ENCODE data around the gene SLC1A2.

SLC1A2 gene

DNA sequence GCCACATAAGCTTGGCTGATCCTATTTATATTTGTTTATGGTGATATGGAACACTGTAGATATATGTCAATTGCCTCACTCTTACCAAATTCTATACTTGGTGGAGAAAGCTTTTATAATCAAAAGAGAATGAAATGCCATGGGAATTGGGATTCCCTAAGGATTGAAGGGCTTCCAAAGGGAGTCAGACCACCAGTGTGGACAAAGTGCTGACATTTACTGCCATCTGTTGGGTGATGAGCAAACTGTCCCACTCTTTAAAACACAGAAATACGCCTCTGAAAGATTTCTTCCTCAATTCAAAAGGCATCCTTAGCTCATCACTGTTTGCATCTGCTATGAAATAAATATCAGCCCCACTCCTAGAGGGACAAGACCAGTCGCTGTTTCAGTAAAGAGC, 7.1 kb downstream of the SLC1A2 start:
- DNase-seq = peak; percentile 44

DNA sequence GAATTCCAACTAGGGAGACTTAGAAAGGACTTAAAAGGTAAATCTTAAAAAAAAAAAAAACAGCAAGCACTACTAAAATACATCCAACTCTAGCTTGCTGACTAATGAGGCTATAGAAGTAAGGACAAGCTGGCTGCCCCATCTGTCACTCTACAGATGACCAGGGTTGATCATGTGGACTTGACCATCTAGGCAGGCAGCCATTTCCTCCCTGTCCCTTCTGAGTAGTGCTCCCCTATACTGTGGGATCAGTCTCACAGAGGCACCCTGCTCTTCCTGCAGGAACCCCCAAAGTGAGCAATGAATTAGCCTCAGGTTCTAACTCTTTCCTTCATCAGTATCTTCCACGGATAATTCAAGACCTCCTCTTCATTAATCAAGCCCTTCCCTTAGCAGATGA, 12.3 kb downstream of the SLC1A2 start:
- DNase-seq = no peak

DNA sequence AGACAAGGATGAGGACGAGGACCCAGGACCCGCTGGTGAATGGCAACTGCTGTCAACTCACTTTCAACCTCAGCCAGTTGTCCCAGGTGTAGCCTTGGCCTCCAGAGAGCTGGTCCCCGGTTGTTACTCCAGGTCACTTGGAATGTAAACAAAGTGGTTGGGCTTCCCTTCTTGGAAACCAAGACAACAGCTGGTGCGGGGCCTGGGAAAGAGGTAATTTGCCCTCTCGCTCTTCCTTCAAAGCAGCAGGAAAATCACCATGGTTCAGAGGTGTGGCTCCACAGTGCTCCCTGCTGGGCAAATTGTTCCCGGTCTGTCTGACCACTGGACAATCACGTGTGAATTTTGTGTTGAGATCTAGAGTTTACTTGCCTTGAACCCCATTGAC, 15.0 kb downstream of the SLC1A2 start:
- no peak for DNase-seq

DNA sequence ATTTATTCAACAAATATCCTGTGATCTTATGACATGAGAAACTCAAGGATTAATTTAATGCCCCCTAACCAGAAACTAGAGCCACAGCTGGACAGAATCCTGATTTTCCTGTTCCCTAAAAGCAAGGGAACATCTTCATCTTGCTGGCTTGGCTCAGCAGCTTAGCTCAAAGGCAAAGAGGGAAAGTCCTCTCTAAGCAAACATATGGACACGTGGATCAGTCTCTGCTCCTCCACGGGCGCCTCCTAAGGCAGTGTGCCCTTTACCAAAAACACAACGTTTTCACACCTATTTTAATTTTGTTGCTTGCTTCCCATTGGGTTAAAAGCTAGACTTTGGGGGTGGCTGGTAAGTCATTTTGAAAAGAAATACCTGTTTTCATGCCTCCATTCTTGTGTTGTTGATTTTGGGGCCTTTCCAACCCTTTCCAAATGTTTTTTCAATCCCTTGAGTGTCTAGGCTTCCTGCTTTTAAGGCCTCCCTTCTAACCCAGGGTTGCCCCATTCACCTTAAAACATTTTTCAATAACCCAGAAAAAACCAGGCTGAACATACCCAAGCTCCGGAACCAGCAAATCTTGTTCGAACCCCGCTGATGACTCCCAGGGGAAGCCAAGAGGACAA, 15.5 kb downstream of the SLC1A2 start:
- no peak for DNase-seq

DNA sequence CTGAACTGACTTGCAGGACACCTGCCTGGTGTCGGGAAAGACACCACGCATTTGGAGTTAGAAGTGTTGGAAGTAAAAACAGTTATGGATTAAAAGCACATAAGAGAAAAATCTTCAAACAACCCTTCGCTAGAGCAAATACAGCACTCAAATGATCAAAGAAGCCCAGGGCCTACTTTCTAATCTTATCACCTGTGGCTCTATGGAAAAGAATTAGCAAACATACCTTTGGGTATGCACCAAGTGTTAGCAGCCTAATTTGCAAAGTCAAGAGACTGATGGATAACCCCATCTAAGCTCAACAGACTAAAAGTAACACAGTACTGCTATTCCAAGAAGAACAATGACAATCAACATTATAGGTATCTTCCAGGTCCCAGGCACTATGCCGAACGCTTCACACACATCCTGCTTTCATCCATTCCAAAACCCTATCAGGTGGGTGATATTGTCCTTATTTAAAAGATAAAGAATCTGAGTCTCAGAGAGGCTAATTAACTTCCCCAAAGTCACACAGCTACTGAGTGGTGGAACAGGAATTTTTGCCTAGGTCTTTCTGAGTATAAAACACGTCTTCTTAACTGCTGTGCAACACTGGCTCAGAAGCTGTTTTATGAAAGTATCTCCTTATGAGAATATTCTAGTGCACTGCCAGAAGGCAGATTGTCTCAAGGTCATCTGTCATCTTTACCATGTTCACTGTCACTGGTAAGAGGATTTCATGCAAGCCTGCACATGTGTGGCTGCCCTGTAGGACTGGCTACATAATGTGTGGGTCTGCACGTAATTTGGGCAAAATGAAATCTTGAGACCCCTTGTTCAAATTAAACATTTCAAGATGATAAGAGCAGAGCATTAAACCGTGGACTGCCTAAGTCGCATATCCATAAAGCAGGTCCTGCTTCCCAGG, 16.4 kb downstream of the SLC1A2 start:
- no peak for DNase-seq

DNA sequence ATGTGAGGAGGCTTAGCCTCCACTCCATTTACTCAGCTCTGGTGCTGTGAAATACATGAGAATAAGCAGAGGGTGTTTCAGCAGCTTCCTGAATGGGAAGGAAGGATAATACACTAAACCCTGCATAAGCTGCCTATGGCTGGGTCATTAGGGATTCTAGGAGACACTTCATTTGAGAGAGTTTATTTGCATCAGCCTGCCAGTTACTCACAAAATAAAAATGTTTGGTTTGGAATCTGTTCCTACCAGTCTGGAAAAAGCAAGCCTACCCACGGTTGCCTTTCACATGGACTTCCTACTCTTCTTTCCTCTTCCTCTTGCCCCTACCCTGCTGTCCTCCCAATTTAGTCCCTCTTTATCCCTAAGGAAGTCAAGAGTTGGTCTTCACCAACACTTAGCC, 20.5 kb downstream of the SLC1A2 start:
- DNase-seq = no peak

DNA sequence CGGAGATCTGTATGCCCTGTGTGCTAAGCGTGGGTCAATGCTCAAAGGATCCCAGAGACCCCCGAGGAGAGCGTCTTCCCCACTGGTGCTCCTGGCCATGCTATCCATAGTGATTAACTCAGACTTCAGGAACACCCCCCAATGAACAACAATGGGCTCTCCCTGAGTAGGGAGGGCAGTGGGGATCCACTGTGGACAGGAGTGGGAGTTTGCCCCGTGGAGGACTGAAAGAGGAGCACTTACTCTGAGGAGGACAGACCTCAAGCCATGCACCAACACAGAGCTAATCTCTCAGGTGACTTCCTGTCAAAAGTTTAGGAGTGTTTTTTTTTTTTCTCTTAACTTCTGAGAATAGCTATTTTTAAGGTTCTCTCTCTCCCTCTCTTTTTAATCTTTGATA, 24.4 kb downstream of the SLC1A2 start:
- DNase-seq = no peak

DNA sequence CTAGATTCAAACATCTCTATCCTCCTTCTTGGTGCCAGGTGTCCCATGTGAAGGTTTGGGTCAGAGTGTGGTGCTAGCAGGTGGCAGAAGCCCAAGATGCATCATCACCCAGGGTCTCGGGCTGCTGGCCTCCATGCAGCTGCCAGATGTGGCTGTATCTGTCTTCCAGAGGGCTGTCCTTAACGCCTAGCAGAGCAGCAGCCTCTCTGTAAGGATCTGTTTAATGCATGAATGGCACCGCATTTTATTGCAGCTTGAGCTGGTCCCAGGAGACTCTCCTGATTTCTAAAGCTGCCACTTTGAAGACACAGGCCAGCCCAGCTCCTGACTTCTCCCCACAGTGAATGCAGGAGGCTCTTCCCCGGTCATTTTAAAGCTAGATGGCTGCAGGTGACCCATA, 26.3 kb downstream of the SLC1A2 start:
- DNase-seq = no peak

DNA sequence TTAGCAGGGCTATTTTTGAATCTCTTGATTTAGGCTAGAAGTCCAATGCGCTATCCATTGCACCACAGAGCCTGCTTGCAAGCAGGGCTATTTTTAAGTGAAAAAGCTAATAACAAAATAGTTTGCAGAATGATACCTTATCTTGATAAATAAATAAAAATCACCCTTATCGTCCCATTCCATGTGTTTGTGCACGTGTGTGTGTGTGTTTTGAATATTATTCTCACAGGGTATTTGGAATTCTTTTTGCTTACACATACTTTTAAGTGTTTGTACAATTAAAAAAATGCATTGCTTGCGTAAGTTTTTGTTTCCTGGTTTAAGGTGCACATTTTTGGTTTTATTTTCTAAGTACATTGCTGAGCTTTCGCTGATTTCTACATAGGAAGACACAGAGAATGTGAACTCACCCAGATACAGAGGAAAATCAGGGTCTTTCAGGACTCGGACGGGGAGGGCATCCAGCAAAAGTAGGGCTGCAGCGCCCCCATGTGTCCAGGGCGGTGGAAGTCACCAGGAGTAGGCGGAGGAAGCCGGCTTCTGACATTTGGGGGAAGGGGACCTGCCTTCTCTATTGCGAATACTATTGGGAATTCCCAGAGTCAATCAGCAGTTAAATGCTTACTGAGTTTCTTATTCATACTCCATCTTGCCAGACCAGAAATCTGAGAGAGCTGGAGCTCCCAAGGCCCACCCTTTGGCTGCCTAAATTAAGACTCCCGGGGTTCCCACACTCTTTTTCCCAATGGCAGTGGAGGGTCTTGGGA, 27.3 kb downstream of the SLC1A2 start:
- DNase-seq = peak; percentile 68

DNA sequence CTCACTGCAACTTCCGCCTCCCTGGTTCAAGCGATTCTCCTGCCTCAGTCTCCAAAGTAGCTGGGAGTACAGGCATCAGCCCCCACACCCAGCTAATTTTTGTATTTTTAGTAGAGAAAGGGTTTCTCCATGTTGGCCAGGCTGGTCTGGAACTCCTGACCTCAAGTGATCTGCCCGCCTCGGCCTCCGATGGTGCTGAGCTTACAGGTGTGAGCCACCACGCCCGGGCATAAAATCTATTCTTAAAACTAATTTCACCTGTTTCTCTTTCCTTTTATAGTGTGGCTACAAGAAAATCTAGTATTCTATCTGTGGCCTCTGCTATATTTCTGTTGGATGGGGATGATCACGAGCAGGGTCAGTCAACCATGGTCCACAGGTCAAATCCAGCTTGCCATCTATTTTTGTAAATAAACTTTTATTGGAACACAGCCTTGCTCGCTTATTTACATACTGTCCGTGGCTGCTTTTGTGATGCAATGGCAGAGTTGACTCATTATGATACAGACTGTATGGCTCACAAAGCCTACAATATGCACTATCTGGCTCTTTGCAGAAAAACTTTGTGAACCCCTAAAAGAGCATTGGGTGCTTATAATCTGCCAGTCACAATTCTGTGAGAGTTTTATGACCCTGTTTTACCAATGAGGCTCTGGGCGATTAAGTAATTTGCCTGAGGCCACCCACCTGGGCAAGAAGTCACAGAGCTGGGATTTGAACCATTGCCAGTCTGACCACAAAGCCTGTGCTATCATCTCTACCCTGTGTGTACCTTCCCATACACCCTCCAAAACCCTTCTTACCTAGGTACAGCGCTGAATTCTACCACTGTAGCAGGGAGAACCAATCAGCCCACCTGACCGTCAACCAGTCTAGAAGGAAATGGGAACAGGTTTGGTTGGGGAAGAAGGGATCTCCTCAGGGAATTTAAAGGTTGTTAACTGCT, 28.3 kb downstream of the SLC1A2 start:
- no peak for DNase-seq

DNA sequence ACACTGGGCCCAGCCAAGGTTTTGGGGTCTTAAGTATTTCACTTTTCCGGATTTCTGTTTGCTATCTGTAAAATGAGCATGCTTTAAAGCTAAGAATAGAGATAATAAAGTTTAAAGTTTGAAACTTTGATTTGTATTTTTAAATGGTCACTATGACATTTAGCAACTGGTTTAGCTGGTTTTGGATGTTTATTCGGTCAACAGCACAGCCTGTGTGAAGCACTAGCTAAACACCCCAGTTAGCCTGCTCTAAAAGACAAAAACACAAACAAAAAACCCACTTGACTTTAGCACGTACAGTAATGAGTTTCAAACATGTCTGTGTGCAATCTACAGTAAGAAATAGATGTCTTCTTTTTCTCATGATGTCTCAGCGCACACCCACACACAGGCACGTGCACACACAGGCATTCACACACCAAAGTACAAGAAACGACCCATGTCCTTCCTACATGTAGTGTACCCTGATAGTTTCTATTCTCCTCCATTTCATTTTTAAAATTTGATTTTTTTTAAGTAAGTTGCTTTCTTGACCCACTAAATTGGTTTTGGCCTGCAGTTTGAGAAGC, 29.4 kb downstream of the SLC1A2 start:
- no peak for DNase-seq

DNA sequence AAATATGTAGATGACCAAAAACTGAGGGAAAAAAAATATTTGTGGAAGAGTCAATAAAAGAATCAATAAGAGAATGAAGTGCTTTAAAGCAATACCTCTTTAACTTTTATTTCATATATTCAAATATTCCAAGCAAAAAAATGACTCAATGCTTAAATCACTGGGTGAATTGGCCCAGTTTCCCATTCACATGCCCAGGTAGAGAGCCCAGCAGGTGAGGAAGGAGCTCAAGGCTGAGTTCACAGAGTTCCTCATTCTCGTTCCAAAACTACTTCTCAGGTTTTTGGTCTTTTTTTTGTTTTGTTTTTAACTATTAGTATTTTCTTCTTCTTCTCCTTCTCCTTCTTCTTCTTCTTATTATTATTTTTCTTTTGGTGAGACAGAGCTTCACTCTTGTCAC, 30.2 kb downstream of the SLC1A2 start:
- DNase-seq = no peak

DNA sequence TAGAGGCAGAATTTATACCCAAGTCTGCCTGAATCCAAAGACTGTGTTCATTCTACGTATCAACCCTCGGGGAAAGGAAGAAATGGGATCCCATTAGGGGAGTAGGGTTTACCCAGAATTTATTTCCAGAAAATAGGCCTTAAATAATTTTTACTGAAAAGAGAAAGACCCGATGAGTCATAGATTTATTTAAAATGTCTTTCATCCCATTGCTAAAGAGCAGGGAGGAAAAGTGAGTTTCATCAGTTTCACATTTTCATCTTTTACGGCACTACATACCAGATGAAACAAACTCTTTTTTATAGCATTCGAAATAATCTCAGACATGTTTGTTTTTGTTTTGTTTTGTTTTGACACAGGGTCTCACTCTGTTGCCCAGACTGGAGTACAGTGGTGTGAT, 31.3 kb downstream of the SLC1A2 start:
- no peak for DNase-seq

DNA sequence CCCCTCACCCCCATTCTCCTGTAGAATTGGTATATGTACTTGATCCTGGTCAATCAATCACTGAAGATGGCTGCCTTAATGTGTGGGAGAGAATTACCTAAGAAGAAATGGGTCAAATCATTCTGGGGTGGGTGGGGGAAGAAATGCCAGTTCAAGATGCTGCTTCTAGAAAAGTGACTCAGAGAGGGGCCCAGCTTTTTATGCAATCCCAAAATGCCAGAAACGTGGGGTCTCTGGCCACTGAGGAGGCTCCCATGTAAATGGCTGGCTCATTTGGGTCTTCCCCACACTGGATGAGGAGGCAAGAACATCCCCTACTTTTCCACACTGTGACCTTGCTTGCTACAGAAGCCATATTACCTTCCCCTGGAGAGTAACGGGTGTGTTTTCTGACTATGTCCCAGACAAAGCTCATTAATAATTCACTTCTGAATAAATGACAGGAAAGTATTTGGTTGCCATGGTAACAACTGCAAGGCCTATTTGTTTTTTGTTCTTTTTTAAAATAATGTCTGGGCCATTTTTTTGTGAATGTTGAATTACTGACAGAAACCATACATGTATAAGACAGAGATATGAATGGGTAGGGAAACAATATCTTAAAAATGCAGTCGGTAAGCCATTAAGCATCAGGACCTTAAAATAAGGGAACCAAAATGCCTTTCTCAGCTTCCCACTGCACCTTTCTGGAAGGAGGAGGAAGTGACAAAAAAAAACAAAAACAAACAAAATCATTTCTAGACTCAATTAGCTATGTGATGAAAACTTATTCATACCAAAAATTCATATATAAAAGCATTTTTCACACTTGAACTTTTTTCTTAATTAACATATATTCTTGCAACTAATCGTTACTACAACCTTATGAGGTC, 32.0 kb downstream of the SLC1A2 start:
- no peak for DNase-seq

DNA sequence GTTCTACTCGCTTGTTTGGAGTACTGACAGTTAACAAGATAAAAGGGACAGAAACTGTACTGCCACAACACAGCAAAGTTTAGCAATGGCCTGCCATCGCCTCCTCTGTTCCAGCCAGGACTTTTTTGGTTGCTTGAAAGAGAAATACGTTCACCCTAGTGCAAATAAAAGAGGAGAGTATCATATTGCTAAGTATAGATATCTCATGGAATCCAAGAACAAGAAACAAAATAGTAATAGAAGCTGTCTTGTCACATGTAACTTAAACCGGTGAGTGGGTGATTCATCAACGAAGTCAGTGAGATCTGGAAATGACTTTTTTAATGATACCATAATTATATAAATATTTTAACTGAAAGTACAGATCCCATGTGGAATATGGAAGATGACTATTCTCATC, 35.4 kb downstream of the SLC1A2 start:
- no peak for DNase-seq

DNA sequence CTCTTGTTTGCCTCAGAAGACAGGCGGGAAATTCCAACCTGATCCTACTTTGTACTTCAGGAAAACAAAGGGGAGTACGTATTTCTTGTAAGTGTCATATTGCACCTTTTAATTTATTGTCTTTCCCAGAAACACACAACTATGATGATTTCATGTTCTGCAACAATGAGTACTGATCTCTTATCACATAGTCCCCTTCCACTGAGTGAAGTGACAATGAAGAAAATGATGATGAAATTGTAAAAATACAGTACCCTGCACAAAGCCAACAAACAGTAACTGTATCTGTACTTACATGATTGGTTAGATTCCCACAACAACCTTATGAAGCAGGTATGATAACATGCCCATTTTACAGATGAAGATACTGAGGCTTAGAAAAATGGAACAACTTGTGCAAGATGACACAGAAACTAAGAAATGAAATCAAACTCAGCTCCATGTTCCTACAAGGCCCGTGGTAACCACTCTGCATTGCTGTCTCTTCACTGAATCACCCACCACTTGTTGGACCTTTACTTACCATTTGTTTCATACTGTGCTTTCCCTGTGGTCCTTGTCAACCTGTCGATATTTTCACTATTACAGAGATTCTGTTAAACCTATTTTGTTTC, 37.5 kb downstream of the SLC1A2 start:
- no peak for DNase-seq

DNA sequence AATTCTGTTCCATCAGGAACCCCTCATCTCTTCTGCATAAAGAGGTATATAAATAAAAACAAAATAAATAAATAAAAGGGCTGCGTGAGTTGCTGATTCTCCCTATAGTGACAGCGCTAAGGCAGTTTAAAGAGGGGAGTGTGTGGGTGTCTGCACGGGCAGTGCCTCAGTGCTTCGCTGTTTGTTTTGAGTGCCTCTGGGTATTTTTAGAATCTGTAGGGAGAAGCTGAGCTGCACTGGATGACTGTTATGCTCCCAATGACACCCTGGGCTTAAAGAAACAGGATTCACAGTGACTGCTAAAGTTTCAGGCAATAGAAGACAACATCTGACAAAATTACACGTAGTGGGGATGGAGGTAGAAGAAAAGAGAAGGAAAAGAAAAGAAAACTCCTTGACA, 38.8 kb downstream of the SLC1A2 start:
- DNase-seq = no peak

DNA sequence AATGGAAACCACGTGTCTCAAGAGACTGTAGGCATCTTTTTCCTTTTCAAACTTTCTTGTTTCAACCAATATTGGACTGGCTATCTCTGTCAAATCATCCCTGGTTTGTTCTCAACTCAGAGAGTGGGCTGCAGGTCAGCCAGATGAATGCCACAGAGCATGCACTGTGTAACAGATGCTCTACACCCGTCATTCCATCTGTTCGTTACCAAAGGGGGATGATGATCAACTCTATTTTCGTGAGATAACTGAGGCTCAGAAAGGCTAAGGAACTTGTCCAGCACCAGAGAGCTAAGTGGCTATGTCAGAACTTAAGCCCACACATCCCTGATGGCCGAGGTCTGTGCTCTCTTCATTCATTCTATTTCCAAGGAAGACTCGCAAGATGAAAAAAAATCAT, 42.1 kb downstream of the SLC1A2 start:
- peak; percentile 28 for DNase-seq

DNA sequence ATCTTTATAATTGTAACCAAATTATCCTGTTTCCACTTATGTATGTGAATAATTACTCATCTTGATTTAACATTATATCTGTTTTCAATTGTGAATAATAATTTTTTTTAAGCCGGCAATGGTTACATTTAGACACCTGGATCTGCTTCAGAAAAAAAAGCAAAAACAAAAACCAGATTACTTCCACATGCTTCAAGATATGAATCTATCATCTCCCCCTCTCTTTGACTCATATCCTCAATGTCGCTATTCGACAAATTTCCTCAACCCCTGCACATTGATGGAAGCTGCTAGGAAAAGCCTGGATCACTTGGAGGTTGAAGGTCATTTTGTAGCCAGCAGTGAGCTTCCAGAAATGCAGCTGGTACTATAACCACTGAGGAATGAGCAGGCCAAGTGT, 42.7 kb downstream of the SLC1A2 start:
- DNase-seq = no peak

DNA sequence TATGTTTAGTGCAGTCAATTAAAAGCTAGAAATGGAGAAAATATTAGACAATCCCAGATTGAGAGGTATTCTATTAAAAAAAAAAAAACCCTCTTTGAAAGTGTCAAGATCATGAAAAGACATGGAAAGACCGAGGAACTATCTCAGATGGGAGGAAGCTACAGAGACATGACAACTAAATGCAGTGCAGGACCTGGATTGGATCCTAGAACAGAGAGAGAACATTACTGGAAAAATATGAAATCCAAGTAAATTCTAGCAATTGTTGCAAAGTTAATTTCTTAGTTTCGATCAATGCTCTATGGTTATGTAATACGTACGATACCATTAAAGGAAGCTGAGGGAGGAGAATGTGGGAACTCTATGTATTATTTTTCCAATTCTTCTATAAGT, 43.2 kb downstream of the SLC1A2 start:
- DNase-seq = no peak

All from NCI-H446 treated with DMSO at 0.1 percent for 48 hours (cell line).